GM19397 (cell line): ENCODE results near the gene MICOS13.
A peak's percentile ranks its signal among the peaks of the same experiment; 100 is the strongest.
"Not testable (repeated sequence)": the region's sequence is repeated elsewhere in the genome, so short reads cannot be mapped to it uniquely, and the experiment has no call there.

ENCODE experiments used
- ATAC-seq: cut with Tn5 transposase; IDR thresholded peaks from one replicate; pipeline ENCODE4 v1.9.1; 2021; ENCODE audit warnings: mild to moderate bottlenecking, moderate library complexity; ENCODE audit not compliant: unreplicated experiment

Gene MICOS13

DNA sequence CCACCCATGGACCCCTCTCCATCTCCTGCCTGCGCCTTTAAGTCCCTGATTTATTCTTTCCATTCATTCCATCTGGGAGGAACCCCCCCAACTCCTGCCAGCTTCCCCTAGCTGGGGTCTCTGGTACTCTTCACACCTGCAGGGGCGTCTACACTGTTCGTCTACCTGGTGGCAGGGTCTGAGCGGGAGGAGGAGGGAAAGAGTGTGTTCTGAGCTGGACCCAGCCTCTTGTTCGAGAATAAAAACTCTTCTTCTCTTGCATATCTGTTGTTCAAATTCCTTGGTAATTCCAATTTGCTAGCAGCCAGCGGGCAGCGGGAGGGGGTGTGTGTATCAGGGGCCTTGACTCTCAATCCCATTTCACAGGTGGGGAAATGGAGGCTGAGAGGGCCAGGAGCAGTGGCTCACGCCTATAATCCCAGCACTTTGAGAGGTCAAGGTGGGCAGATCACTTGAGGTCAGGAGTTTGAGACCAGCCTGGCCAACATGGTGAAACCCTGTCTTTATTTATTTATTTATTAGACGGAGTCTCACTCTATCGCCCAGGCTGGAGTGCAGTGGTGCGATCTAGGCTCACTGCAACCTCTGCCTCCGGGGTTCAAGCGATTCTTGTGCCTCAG lies 8.1 kb upstream of the MICOS13 start:
- ATAC-seq: not testable (repeated sequence)

DNA sequence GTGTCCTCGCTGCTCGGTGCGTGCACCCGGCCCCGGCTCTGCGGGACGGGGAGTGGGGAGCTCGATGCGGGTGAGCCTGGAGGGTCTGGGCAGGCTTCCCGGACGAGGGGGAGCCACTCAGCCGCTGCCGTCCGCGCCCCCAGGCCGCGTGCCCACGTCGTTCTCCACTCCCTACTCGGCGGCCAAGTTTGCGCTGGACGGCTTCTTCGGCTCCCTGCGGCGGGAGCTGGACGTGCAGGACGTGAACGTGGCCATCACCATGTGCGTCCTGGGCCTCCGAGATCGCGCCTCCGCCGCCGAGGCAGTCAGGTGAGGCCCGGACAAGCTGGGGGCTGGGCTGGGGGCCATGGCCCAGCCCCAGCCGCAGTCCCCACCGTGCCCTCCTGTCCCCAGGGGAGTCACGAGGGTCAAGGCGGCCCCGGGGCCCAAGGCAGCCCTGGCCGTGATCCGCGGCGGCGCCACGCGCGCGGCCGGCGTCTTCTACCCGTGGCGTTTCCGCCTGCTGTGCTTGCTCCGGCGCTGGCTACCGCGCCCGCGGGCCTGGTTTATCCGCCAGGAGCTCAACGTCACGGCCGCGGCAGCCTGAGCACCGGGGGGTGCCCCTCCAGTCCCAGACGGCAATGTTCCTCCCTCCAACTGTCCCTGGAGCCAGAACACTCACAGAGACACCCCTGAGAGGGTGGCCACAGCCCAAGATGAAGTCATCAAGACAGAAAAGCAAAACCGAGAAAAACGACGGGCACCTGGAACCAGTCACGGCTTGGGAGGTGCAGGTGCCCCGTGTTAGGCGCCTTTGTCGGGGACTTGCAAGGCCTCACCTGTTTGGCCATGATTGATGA lies 7.3 kb upstream of the MICOS13 start:
- no peak for ATAC-seq

DNA sequence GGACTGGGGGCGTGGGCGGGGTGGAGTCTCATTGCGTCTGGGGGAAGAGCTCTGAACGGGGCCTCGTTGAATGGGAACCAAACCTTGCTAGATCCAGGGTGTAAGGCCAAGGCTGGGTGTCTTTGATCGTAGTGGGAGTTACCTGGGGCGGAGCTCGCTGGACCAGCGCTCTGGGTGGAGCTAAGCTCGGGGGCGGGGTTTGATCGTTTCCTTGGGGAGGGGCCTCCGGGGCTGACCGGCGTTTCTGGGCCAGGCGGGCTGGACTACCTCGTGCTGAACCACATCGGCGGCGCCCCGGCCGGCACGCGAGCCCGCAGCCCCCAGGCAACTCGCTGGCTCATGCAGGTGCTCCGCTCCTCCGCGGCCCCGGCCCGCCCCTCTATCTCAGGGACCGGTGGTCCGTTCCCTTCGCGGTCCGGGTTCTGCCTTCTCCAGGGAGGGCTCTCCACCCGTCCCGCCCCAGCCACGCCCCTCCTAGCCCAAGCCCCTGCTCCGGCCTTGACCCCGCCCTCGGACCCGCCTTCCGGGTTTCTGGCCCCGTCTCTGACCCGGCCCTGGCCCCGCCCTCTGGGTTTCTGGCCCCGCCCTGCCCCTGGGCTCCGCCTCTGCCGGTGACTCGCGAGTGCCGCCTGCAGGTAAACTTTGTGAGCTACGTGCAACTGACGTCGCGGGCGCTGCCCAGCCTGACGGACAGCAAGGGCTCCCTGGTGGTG lies 6.5 kb upstream of the MICOS13 start:
- peak; percentile 62 for ATAC-seq

DNA sequence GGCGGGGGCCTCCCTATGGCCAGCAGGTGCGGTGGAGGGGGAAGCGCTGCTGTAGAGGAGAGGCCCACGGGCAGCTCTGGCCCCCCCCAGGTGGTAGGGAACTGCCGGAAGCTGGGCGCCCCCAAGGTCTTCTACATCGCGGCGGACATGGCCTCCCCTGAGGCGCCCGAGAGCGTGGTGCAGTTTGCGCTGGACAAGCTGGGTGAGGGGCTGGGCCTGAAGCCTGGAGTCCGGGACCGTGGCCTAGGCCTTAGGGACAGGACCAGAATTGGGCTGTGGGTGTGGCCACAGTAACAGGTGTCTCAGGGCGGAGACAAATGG lies 6.0 kb upstream of the MICOS13 start:
- no peak for ATAC-seq

DNA sequence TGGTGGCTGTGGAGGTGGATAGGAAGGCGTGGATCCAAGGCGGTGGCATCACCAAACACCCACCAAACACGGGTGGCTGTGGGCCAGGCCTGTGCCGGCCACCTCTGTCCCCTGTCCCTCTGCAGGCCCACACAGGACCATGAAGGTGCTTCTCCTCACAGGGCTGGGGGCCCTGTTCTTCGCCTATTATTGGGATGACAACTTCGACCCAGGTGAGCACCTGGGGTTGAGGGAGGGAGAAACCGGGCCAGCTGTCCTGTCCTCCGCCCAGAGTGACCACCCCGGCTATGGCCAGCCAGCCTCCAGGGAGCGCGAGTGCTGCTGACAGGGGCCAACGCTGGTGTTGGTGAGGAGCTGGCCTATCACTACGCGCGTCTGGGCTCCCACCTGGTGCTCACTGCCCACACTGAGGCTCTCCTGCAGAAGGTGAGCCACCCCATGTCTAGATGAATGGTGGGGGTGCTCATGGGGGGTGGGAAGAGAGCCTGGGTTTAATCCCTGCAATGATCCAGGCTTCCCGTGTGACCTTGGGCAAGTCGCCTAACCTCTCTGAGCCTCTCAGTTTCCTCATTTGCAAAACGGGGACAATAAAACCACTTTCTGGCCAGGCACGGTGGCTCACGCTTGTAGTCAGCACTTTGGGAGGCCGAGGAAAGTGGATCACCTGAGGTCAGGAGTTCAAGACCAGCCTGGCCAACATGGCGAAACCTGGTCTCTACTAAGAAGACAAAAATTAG lies 4.5 kb upstream of the MICOS13 start:
- ATAC-seq: no peak

DNA sequence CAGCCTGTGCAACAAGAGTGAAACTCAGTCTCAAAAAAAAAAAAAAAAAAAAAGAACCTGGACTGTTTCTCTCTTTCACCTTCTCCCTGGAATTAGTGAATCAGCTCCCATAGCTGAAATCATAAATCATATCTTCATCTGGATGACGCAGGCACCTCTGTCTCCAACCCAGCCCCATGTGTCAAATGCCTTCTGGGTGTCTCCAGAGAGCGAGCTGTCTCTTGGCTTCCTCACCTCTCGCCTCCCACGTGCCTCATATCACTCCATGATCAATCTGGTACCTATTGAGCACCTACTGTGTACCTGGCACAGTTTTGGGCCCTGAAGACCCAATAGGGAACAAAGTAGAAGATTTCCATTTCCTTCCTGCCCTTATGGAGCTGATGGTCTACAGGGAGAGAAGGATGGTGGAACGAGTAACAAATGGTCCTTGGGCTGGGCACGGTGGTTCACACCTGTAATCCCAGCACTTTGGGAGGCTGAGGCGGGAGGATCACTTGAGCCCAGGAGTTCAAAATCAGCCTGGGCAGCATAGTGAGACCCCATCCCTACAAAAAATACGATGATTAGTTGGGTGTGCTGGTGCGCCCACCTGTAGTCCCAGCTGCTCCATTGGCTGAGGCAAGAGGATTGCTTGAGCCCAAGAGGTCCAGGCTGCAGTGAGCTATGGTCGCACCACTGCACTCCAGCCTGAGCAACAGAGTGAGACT lies 3.0 kb upstream of the MICOS13 start:
- ATAC-seq: no peak

DNA sequence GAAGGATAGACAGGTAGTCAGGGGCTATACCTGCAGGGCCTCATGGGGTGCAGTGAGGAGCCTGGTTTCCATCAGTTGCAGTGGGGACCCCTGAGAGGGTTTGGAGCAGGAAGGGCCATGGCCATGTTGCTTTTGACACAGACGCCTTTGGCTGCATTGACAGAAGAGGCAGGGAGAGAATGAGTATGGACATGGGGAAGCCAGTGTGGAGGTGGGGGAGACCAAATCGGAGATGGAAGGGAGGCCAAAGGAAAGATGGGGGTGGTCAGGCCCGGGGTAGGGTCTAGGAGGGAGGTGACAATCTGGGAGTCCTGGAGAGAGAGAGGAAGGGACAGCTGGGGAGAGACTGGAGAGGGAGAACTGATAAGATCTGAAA lies 1.8 kb upstream of the MICOS13 start:
- ATAC-seq: no peak

DNA sequence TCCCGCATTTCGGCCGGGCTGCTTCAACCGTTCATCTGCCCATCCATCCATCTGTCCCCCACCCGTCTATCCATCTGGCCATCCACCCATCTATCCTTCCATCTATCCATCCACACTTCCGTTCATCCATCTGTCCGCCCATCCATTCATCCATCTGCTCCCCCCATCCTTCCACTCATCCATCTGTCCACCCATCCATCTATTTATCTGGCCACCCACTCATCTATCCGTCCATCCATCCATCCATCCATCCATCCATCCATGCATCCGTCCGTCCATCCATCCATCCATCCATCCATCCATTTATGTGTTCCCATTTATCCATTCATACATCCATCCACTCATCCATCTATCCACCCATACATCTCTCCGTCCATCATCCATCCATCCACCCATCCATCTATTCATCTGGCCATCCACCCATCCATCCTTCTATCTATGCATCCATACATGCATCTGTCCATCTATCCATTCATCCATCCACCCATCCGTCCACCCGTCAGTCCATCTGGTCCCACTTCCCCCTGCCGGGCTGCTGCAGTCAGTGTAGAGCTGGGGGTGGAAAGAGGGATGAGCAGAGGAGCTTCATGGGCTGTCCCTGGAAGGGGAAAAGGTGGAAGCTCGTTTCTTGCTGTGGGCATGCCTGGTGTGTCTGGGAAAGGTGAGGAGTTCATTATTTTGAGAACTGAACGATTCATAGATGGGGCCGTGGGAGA lies 1.2 kb upstream of the MICOS13 start:
- ATAC-seq: no peak

DNA sequence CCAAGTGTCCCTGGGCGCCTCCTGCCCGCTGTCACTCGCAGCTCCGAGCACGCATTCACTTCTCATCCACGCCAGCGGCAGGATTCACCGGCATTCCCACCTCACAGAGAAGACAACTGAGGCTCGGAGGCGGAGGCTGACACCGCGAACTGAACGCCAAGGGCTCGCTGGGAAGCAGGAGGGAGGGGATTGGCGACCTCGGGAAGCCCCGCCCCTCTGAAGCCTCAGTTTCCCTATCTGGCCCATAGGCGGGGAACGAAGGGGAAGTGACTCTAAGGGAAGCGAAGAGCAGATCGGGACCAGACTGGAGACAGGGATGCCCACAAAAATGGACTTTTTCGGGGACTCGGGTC lies 256 bp downstream of the MICOS13 start:
- no peak for ATAC-seq

DNA sequence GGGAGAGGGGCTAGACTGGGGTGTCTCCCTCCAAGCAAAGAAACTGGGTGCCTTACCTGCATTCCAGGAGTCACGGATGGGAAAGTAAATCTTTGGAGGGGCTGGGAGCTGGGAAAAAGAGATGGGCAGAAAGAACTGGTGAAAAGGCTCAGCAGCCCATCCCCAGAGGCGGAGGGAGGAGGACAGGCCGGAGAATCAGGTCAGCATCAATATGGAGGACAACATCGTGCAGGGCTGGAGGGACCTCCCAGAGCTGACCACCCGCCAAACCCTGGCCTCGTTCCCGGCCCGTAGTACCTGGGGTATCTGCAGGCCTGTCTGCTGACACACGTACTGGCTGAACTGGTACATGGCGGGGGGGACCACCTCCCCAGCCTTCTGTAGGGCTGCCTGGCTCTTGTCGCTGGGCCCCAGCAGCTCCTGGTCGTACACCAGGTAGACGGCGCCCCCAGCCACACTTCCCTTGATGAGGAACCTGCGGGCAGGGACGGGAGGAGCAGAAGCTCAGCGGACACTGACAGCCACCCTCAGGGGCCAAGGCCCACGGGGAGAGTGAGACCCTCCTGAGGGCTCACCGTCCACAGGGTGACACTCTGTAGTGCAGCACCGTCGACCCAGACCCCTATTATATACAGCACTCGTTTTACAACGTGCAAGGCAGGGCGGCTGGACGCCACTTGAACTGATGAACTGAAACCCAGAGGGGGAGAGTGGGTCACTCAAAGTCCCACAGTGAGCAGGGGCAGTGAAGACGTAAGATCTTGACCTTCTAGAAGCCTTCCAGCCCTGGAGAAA lies 830 bp downstream of the MICOS13 start:
- no peak for ATAC-seq

DNA sequence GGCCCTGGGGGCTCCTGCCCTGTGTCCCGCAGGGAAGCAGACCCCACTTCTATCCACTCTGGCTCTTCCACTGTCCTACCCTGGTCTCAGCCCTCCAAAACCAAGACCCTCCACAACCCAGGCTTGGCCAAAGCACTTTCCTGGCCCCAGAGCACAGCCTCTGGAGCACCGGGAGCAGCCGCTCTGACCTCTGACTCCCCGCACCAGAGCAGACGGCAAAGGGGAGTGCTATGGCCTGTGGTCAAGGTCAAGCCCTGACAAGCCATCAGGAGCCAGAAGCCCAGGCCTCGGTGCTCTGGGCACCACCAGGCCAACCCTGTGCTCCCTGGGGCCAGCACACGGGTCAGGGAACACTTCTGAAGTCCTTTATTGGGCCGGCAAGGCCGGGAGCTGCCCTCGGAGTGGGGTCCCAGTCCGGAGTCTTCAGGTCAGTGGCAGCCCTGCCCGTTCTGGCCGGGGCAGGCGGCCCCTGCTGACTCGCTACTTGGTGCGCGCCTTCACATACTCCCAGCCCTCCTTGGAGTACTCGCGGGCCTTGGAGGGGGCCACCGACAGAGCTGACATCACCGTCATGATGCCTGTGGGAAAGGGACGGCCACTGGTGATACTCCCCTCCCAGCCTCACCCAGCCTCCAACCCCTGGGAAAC lies 2.1 kb downstream of the MICOS13 start:
- ATAC-seq: no peak

DNA sequence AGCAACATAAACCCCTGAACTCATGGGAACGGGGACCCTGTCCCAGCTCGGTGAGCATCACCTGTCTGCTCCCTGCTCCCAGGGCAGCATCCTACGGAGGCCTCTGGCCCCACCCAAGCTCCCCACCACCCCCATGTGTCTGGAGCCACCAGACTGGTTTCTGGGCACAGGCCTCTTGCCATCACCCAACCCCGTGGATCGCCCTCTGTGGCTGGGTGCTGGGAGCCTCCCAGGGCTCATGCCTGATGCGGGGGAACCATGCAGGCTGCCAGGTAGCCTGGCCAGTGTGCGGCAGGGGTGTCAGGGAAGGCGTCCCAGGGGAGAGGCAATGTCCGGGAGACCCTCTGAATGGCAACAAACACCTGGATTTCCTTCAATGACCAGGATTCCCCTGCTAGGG lies 2.7 kb downstream of the MICOS13 start:
- ATAC-seq: no peak

DNA sequence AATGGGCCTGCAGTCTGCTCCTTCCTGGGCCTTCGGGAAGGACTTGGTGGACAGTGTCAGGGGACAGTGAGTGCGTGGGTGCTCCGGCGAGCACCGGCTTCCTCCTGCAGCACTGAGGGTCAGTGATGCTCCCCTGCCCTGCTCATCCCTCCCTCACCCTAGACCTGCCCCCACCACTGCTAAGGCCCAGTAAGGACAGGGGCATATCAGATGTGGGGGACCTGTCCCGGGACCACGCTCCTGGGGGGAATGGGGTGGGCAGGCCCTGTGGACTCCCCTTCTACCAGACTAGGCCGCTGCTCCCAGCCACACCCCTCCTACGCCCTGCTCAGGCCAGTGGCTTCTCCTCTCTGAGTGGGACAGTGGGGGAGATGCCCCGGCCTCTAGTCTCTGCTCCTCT lies 3.2 kb downstream of the MICOS13 start:
- ATAC-seq: no peak

DNA sequence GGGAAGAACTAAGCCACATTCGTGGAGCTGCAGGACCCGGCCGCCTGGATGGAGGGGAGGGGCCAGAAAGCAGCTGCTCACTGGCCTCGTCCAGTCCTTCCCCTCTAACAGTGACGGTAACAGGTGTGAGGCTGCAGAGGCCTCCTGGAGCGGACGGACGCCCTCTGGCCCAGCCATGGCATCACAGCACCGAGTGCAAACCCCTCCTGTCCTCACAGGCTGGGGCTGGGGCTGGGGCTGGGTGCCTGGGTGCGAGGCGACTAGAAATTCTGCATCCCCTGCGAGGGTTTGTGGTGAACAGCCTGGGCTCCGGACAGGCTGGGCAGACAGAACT lies 3.6 kb downstream of the MICOS13 start:
- no peak for ATAC-seq

DNA sequence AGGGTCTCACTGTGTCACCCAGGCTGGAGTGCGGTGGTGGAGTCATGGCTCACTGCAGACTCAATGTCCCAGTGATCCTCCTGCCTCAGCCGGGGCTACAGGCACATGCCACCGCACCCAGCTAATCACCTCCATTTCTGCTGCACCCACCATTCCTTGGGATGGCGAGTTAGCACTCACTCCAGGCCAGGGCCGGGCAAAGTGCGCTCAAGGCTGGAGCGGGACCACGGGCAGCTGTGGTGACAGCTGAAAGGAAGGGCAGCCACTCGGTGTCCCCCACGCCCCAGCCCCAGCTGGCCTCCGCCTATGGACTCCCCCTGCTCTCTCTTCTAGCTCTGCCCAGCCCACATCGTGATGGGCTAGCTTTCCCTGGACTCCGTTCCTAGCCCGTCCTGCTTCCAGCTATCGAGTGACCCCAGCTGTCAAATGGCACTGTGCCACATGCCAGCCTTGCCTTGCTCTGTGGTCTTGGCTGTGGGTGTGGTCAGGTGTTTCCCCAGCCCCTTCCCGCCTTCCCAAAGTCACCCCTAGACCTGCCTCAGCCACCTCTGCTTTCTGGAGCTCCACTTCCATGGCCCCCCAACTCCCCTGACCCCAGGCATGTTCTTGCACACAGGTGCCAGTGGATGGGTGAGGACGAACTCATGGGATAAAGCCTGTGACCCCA lies 4.1 kb downstream of the MICOS13 start:
- no peak for ATAC-seq

DNA sequence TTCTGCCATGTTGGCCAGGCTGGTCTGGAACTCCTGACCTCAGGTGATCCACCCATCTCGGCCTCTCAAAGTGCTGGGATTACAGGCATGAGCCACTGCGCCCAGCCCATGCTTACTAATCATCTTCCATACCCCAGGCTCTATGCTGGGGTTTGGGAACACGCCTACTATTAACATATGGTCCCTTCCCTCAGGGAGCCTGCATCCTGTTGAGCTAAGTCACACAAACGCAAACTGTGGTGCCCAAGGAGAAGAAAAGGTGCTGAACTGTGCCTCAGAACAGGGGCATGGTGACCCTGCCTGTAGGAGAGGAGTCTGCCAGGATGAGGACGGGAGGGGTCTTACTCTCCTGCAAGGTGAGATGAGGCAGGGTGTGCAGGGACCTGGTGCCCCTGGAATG lies 5.6 kb downstream of the MICOS13 start:
- ATAC-seq: no peak

DNA sequence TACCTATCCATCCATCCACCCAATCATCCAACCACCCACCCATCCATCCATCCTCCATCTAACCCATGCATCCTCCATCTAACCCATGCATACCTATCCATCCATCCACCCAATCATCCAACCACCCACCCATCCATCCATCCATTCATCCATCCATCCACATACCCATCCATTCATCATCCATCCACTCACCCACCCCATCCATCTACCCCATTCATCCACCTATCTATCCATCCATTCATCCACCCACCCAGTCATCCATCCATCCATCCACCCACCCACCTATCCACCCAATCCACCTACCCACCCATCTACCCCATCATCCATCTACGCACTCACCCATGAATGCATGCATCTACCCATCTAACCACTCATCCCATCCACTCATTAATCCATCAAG lies 6.6 kb downstream of the MICOS13 start:
- ATAC-seq: no peak

DNA sequence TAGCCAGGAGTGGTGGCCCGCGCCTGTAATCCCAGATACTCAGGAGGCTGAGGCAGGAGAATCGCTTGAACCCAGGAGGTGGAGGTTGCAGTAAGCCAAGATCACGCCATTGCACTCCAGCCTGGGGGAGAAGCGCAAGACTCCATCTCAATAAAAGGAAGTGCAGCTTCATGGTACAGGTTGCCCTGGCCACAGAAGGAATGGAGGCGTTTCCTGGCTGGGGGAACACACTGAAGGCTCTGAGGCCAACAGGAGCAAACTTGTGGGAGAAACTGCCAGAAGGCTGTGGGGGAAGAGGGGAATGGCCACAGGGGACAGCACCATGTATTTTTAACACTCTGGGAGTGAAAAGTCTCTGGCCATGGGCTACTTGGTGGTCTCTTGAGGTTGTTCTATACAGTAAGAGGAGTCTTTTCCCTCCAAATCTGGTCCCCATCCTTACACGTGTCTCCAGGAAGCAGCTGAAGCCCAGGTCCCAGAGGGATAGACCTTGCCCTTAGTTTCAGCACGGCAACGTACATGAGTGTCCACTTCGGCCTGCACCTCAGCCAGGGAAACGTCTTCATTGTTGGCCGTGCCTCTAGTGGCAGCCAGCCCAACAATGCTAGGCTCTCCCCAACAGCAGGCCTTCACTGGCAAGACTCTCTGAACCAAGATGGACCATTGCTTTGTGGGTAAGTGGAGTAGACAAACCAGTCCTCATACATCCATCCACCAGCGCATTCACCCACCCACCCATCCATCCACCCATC lies 7.4 kb downstream of the MICOS13 start:
- no peak for ATAC-seq
